CD4-positive, alpha-beta T cell (primary cell): ENCODE results near the gene COL5A1. TPM values are rescaled to one million over a fixed set of nuclear protein-coding genes. Genes with fewer than 3 reads are reported as not detected.

Experiments used
- ATAC-seq: fragments of 200-7000 bp; cut with Tn5 transposase; one replicate; pipeline ENCODE4 v1.10.0; 2022; ENCODE audit warnings: mild to moderate bottlenecking; ENCODE audit not compliant: poor library complexity
- CTCF ChIA-PET: fragments of 350-600 bp; sonication (Branson Sonifier 250); formaldehyde crosslinking; loops from one replicate; lab custom pipeline; 2021; ENCODE audit warnings: antibody characterized with exemption, inconsistent platforms; lab: Charles Lee
- POLR2A ChIA-PET: fragments of 350-600 bp; sonication (Branson Sonifier 250); formaldehyde crosslinking; loops from one replicate; lab custom pipeline; 2021; ENCODE audit warnings: antibody characterized with exemption, inconsistent platforms; lab: Charles Lee
- DNase-seq, 14 experiments: peaks; one replicate each; pipeline ENCODE4 v3.0.0-alpha.2; 2013 to 2020; ENCODE audit warnings: mixed read lengths in 2 of 14
- H3K27ac ChIP-seq, 2 donors: one replicate each; pipeline versions ENCODE4 v1.5.1 to v1.7.0; 2013; ENCODE audit warnings: low read length in 2 of 2, low read depth in 1 of 2, mild to moderate bottlenecking in 1 of 2
- H3K27me3 ChIP-seq, 2 experiments: 1 replicate in 1 of 2; 2 replicates in 1 of 2; pipeline versions ENCODE4 v1.6.1 to v1.7.0; 2013; ENCODE audit warnings: low read length in 2 of 2, control low read depth in 1 of 2, mild to moderate bottlenecking in 1 of 2, moderate library complexity in 1 of 2; ENCODE audit not compliant: insufficient read depth in 2 of 2, control insufficient read depth in 1 of 2
- H3K36me3 ChIP-seq: one replicate; pipeline ENCODE4 v1.6.1; 2013; ENCODE audit warnings: low read length, control low read depth; ENCODE audit not compliant: insufficient read depth
- H3K4me1 ChIP-seq: one replicate; pipeline ENCODE4 v1.6.1; 2013; ENCODE audit warnings: low read length, control low read depth; ENCODE audit not compliant: insufficient read depth
- H3K4me3 ChIP-seq: one replicate; pipeline ENCODE4 v1.5.1; 2013; ENCODE audit warnings: mild to moderate bottlenecking, low read length, moderate library complexity
- H3K9me3 ChIP-seq, 2 experiments: 1 replicate in 1 of 2; 2 replicates in 1 of 2; pipeline versions ENCODE4 v1.6.1 to v1.7.0; 2013; ENCODE audit warnings: low read length in 2 of 2, mild to moderate bottlenecking in 2 of 2, control low read depth in 1 of 2, moderate library complexity in 1 of 2; ENCODE audit not compliant: control insufficient read depth in 1 of 2, insufficient read depth in 1 of 2
- H3K27ac Mint-ChIP-seq: one replicate; pipeline ENCODE4 v1.8.0; 2020; ENCODE audit warnings: mixed read lengths
- H3K27me3 Mint-ChIP-seq: one replicate; pipeline ENCODE4 v1.8.0; 2021; ENCODE audit warnings: mixed read lengths
- H3K36me3 Mint-ChIP-seq: one replicate; pipeline ENCODE4 v1.8.0; 2021; ENCODE audit warnings: low read depth, mixed read lengths
- H3K4me1 Mint-ChIP-seq: one replicate; pipeline ENCODE4 v1.8.0; 2021; ENCODE audit warnings: low read depth, mixed read lengths
- H3K4me3 Mint-ChIP-seq: one replicate; pipeline ENCODE4 v1.8.0; 2020; ENCODE audit warnings: mild to moderate bottlenecking, mixed read lengths
- H3K9me3 Mint-ChIP-seq: one replicate; pipeline ENCODE4 v1.8.0; 2020; ENCODE audit warnings: mixed read lengths
- CTCF ChIP-seq: fragments of 200-600 bp; IDR thresholded peaks from one replicate; pipeline ENCODE4 v1.8.0; 2022; ENCODE audit warnings: antibody characterized with exemption, mild to moderate bottlenecking
- intact Hi-C, 2 experiments: fragments of 100-400 bp; cut with DNase I in 1 of 2; cut with micrococcal nuclease in 1 of 2; formaldehyde crosslinking; loops; one replicate each; pipeline versions ENCODE4 v1.15.1 to v1.9.0; 2023 to 2025; cut with DNase I, micrococcal nuclease
- total RNA-seq, 174 experiments: library from RNA in 2 of 174; stranded (reverse) in 2 of 174; gene quantifications; one replicate each; pipeline ENCODE4 v1.2.3 and lab custom pipeline; 2021 to 2026

Gene COL5A1
- total RNA-seq, 2 experiments from 2014 or later, result 0.41 to 0.50 TPM

- Histone ChIP-seq H3K27me3 (no peaks in the 10 kb centered on the region), H3K27ac (no peak overlapping the region), H3K4me3 (no peak overlapping the region), H3K4me1 (no peaks in the 10 kb centered on the region), H3K9me3 (no peaks in the 10 kb centered on the region), H3K36me3 (no peaks in the 10 kb centered on the region)
- CTCF ChIA-PET, result no interaction called here
- TF ChIP-seq CTCF, result no peak
- H3K27me3 Mint-ChIP-seq, result no peaks in the 10 kb centered on the region
- H3K9me3 Mint-ChIP-seq, result no peaks in the 10 kb centered on the region
- H3K27ac Mint-ChIP-seq, result no peak overlapping the region
- H3K36me3 Mint-ChIP-seq, result no peaks in the 10 kb centered on the region
- intact Hi-C loops, result no loop called here
- no peaks in the 10 kb centered on the region for H3K4me1 Mint-ChIP-seq
- POLR2A ChIA-PET, result no interaction called here
- ATAC-seq (no peak), DNase-seq (no peak)
- H3K4me3 Mint-ChIP-seq, result no peak overlapping the region
Observed at GRCh38 chr9:134699343-134699740, 57.7 kb downstream of the COL5A1 start.

- ATAC-seq (no peak), DNase-seq (no peak)
- ChIA-PET CTCF (no interaction called here), POLR2A (no interaction called here)
- H3K4me3 Mint-ChIP-seq, result no peak overlapping the region
- intact Hi-C loops, result no loop called here
- no peaks in the 10 kb centered on the region for H3K36me3 Mint-ChIP-seq
- no peak overlapping the region for H3K27ac Mint-ChIP-seq
- no peak for TF ChIP-seq CTCF
- Histone ChIP-seq H3K27me3 (no peaks in the 10 kb centered on the region), H3K36me3 (no peaks in the 10 kb centered on the region), H3K4me3 (no peak overlapping the region), H3K9me3 (no peaks in the 10 kb centered on the region), H3K27ac (no peak overlapping the region), H3K4me1 (no peaks in the 10 kb centered on the region)
- H3K4me1 Mint-ChIP-seq, result no peaks in the 10 kb centered on the region
- no peaks in the 10 kb centered on the region for H3K9me3 Mint-ChIP-seq
- no peaks in the 10 kb centered on the region for H3K27me3 Mint-ChIP-seq
Observed at GRCh38 chr9:134700636-134701350, 59.2 kb downstream of the COL5A1 start.

GRCh38 chr9:134701581-134702259 is 60.1 kb downstream of the COL5A1 start:
- H3K27ac ChIP-seq, result no peak overlapping the region
- no peak for TF ChIP-seq CTCF
- H3K36me3 ChIP-seq, result no peaks in the 10 kb centered on the region
- intact Hi-C loops, result no loop called here
- no peak for DNase-seq
- H3K4me3 Mint-ChIP-seq, result no peak overlapping the region
- no peaks in the 10 kb centered on the region for H3K4me1 Mint-ChIP-seq
- no peaks in the 10 kb centered on the region for H3K36me3 Mint-ChIP-seq
- H3K27me3 ChIP-seq, result no peaks in the 10 kb centered on the region
- no peaks in the 10 kb centered on the region for H3K9me3 Mint-ChIP-seq
- ChIA-PET POLR2A (no interaction called here), CTCF (no interaction called here)
- no peaks in the 10 kb centered on the region for H3K27me3 Mint-ChIP-seq
- no peak for ATAC-seq
- no peaks in the 10 kb centered on the region for H3K9me3 ChIP-seq
- no peaks in the 10 kb centered on the region for H3K4me1 ChIP-seq
- H3K4me3 ChIP-seq, result no peak overlapping the region
- no peak overlapping the region for H3K27ac Mint-ChIP-seq
